Suprapubic skin (tissue), 3 donors: ENCODE data around the gene MSX1.

Experiments used
- CTCF ChIP-seq, 2 donors: fragments of 200-600 bp in 1 of 2; fragments of 450-650 bp in 1 of 2; sonication (generic) in 1 of 2; IDR thresholded peaks; one replicate each; pipeline ENCODE4 v1.5.1; 2016 to 2019; ENCODE audit warnings: antibody characterized with exemption in 2 of 2, mild to moderate bottlenecking in 1 of 2, moderate library complexity in 1 of 2
- POLR2A ChIP-seq, 2 donors: fragments of 450-650 bp; IDR thresholded peaks; one replicate each; pipeline ENCODE4 v1.6.1; 2017; ENCODE audit warnings: antibody characterized with exemption in 2 of 2, mild to moderate bottlenecking in 2 of 2, moderate library complexity in 2 of 2

DNA sequence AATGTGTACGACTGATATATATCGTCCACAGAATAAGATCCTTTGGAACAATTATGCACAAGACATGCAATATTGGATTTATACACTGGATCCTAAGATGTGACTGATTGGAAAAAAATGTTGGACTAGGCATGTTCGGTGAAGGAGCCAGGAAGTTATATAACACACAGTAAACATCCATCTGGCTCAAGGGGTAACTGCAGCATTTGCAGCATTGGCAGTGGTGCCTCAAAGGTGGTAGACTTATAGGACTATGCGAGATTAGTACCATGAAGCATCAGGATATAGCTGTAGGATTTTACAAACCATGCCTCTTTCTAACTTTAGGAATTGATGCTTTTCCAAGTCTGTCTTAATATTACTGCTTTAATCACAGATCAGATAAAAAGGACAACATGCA is 34.3 kb downstream of the MSX1 start:
- TF ChIP-seq CTCF (IDR thresholded peaks at IDR 0.05): no peak
- TF ChIP-seq POLR2A (IDR thresholded peaks at IDR 0.05): no peak
